ENCODE measurements around the gene KLHL40. TPM values are rescaled to one million over a fixed set of nuclear protein-coding genes. Genes with fewer than 3 reads are reported as not detected.

The KLHL40 gene
- total RNA-seq, 1 donor from 2014 or later = not detected

DNA sequence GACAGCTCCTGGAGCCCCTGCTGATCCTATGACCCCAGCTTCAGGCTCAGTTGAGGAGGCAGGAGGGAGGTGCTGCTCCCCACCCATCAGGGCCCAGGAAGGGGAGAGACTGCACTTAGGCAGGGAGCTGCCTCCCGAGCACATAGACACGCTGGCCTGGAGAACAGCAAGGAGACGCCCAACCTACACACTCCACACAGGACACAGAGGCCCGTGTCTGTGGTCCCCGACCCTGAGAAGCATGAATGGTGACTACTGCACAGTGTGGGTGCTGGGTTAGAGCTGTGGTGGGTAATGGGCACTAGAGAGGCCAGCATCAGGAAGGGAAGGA, 18.3 kb downstream of the KLHL40 start:
- POLR2A ChIA-PET = no interaction called here
- H3K4me3 Mint-ChIP-seq = no peak overlapping the region
- peaks cover 17% of the 10 kb centered on the region for H3K27me3 Mint-ChIP-seq
- TF ChIP-seq, protein P1, sequence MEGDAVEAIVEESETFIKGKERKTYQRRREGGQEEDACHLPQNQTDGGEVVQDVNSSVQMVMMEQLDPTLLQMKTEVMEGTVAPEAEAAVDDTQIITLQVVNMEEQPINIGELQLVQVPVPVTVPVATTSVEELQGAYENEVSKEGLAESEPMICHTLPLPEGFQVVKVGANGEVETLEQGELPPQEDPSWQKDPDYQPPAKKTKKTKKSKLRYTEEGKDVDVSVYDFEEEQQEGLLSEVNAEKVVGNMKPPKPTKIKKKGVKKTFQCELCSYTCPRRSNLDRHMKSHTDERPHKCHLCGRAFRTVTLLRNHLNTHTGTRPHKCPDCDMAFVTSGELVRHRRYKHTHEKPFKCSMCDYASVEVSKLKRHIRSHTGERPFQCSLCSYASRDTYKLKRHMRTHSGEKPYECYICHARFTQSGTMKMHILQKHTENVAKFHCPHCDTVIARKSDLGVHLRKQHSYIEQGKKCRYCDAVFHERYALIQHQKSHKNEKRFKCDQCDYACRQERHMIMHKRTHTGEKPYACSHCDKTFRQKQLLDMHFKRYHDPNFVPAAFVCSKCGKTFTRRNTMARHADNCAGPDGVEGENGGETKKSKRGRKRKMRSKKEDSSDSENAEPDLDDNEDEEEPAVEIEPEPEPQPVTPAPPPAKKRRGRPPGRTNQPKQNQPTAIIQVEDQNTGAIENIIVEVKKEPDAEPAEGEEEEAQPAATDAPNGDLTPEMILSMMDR (IDR thresholded peaks at IDR 0.05) = no peak
- H3K36me3 Mint-ChIP-seq (ENCODE audit: low read depth) = no peaks in the 10 kb centered on the region
- H3K4me1 Mint-ChIP-seq = no peaks in the 10 kb centered on the region
- no peak for DNase-seq
- no peak overlapping the region for H3K27ac Mint-ChIP-seq
- ATAC-seq (ENCODE audit: low read depth) = no peak
- intact Hi-C loops (cut with micrococcal nuclease) = no loop called here
- H3K9me3 Mint-ChIP-seq = no peaks in the 10 kb centered on the region
- CTCF ChIA-PET = no interaction called here

DNA sequence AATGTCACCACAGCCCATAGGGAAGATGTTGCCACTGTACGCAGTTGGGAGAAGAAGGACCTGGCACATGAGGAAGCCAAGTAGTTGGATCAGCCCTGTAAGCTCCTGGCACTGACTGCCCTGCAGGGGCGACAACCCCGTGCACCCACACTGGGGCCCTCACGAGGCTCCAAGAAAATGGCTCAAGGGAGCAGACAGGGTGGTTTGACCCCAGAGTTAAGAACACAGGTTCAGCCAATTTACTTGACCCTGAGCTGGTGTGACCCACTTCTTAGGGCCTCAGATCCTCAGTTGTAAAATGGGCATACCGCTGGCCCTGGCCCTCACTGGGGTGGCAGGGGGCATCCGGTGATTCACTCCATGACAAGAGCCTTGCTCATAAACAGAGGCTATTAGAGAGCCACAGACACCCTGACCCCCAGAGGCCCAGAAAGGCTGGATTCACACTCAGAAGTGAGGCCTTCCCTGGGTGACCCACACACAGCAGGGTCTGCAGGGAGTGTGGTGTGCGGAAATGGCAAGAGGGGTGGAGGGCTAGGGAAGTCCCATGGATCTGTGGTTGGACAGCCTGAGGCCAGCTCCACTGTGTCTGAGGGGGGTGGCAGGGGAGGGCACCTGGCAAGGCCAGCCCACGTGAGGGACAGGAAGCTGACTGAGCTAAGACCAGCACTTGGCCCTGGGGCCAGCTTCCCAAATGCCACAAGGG, 19.0 kb downstream of the KLHL40 start:
- no peak overlapping the region for H3K27ac Mint-ChIP-seq
- intact Hi-C loops (cut with micrococcal nuclease) = no loop called here
- H3K4me3 Mint-ChIP-seq = no peak overlapping the region

DNA sequence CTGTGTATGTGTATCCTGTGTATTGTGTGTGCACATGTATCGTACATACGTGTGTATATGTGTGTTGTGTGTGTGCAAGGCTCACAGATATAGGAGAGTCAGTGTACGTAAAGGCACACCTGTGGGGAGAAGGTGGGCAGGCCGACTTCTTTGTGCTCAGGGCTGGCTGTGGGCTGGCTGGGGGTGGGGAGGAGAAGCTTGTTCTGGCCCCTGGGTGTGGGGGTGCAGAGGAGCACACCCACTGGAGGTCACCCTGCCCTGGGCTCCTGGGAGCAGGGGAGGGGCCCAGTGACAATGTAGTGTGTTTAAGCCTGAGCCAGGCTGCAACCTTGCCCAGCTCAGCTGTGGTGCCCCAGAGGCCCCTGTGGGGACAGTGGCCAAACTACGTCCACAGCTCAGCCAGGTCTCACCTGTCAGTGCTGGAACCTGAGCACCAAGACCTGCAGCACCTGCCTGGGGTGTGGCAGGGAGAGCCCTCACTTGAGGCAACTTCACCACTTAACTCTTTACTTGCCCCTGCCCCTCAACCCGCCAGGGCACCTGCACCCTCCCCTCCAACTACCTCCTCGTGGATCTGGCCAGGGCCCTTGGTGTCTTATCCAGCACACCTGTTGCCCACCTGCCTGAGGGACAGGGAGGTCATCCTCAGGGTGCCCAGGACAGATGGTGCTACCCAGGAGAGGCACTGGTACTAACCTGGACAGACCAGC, 19.9 kb downstream of the KLHL40 start:
- ATAC-seq (ENCODE audit: low read depth) = no peak
- Mint-ChIP-seq H3K4me3 (no peak overlapping the region), H3K9me3 (no peaks in the 10 kb centered on the region), H3K4me1 (no peaks in the 10 kb centered on the region), H3K27me3 (peaks cover 13% of the 10 kb centered on the region), H3K36me3 (ENCODE audit: low read depth) (no peaks in the 10 kb centered on the region), H3K27ac (no peak overlapping the region)
- CTCF ChIA-PET = no interaction called here
- intact Hi-C loops (cut with micrococcal nuclease) = no loop called here
- DNase-seq = no peak
- POLR2A ChIA-PET = no interaction called here
- TF ChIP-seq, protein P1 (IDR thresholded peaks at IDR 0.05) = no peak

More for the DNA sequence above, 19.0 kb downstream of the KLHL40 start:
- TF ChIP-seq, protein P1 (IDR thresholded peaks at IDR 0.05) = no peak
- no peak for DNase-seq
- no peak for ATAC-seq (ENCODE audit: low read depth)
- Mint-ChIP-seq H3K36me3 (ENCODE audit: low read depth) (no peaks in the 10 kb centered on the region), H3K9me3 (no peaks in the 10 kb centered on the region), H3K27me3 (peaks cover 17% of the 10 kb centered on the region), H3K4me1 (no peaks in the 10 kb centered on the region)
- CTCF ChIA-PET = no interaction called here
- POLR2A ChIA-PET = no interaction called here

DNA sequence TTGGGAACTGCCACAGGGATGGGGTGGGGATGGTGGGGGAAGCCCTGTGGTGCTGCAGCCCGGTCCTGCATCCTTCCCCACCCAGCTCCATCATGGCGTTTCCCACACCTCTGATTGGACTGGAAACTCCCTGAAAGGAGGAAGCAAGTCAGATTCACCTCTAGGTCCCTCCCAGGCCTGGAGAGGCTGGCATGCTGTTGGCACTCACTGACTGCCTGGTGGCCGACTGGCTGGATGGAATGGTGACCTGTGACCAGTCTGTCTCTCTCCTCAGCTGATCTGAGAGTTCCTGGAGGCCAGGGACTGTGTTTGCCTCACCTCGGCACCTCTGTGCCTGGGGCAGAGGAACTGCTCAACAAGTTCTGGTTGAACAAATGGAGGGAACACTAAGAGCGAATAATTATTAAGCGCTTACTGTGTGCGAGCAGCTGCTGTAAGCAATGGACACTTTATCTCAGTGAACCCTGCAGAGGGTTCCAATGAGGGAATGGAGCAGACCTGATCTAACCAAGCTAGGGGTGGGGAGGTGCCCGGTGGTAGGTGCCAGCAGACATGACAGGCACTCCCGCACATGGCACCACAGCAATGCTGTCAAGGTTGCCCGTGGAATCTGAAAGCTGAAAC, 20.7 kb downstream of the KLHL40 start:
- Mint-ChIP-seq H3K4me3 (no peak overlapping the region), H3K36me3 (ENCODE audit: low read depth) (no peaks in the 10 kb centered on the region), H3K27ac (no peak overlapping the region), H3K27me3 (peaks cover 9% of the 10 kb centered on the region), H3K4me1 (no peaks in the 10 kb centered on the region), H3K9me3 (no peaks in the 10 kb centered on the region)
- ATAC-seq (ENCODE audit: low read depth) (no peak), DNase-seq (no peak)
- TF ChIP-seq, protein P1 (IDR thresholded peaks at IDR 0.05) = no peak
- ChIA-PET CTCF (no interaction called here), POLR2A (no interaction called here)
- intact Hi-C loops (cut with micrococcal nuclease) = no loop called here
